NCI-H82 treated with DMSO at 0.1 percent for 48 hours (cell line): ENCODE results near the gene ZNF423.
A peak's percentile ranks its signal among the peaks of the same experiment; 100 is the strongest.

ENCODE experiments used
- DNase-seq: peaks from one replicate; lab custom pipeline; 2025; ENCODE audit not compliant: unreplicated experiment; lab: John Stamatoyannopoulos, UW

The ZNF423 gene

GRCh38 chr16:49590166-49590871 lies 265.6 kb downstream of the ZNF423 start:
- DNase-seq = no peak

DNA sequence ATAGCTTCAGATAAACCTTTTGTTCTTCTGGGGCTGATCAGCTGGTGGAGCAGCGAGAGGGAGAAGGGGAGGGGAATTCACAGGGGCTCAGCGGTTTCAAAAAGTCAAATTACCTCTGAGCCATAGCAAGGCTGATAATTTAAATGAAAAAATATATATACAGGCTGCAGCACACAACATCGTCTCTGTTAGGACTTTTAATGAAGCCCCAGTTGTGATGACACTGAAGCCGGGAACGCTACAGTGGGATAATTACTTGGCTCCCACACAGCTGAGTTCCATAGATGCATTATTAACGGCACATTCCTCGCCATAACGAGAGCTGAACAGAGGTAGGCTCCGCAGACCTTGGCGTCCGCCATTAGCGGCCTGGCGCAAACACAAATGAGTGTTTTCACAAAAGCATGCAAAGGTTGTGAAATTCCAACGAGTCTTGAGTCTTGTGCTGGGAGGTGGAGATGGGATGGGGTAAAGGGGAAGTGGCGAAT lies 266.3 kb downstream of the ZNF423 start:
- DNase-seq = no peak

DNA sequence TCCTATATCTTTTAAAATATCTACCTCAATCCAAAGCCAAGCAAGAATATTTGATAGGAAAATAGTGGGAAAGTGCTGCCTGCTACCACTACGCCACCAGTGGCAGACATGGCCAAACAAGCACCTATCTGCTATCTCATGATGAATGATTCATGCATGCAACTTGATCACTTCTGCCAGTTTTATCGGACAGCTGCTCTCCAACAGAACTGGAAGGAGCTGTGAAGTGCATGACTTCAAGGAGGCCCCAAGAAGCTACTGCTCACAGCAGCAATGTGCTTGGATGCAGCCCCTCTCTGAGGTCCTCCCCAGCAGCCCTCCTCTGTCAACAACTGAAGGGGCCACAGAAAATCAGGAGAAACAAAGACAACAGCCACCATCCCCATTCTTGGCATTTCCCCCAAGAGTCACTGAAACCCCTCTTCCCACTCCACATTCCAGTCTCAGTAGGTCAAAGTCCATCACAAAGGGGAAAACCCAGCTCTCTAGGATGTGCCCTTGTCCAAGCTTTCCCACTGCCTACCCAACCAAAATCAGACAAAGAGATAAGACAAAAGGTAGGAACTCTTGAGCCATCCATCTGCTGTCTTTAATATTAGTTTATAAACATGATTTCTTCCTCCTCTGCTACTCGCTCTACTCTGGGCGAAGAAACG lies 267.1 kb downstream of the ZNF423 start:
- no peak for DNase-seq

DNA sequence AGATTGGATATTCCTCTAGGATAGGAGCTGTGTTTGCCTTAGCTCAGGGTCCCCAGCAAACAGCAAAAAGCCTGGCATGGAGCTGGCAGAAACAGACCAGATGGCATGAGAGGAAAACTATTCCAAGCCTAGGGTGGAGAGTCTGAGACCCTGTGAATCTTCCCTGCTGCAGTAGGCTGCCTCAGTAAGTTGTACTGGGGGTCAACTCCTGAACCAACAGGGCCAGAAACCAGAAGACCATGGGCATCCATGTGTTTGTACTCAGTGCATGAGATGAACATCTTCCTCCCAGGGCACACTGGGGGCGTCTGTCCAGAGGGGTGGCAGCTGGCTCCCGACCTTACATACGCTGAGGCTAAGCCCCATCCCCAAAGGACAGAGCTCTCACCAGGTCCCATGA lies 267.9 kb downstream of the ZNF423 start:
- no peak for DNase-seq

DNA sequence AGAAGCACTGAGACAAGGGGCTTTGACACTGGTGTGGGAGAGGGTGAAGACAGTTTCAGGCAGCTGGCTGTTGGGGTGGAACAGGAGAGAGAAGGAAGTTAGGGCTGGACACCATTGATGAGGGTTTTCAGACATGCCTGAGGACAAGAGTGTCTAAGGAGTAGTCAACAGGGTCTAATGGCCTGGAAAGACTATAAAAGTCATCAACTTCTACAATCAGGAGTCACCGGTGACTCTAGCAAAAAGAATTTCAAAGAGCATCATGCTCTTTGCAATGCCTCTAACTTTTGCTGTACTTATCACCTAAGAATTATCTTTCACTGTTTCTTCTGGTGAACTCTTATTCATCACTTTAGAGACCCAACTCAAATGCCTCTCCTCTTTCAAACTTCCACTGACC lies 268.4 kb downstream of the ZNF423 start:
- DNase-seq = no peak

GRCh38 chr16:49586466-49587450 lies 269.2 kb downstream of the ZNF423 start:
- DNase-seq = no peak

- no peak for DNase-seq
Measured at GRCh38 chr16:49585143-49585832, 270.6 kb downstream of the ZNF423 start.

GRCh38 chr16:49583911-49584310 lies 272.0 kb downstream of the ZNF423 start:
- peak; percentile 16 for DNase-seq

- no peak for DNase-seq
Measured at GRCh38 chr16:49581630-49582298, 274.1 kb downstream of the ZNF423 start.

- no peak for DNase-seq
Measured at GRCh38 chr16:49580751-49581303, 275.1 kb downstream of the ZNF423 start.

GRCh38 chr16:49578435-49579024 lies 277.4 kb downstream of the ZNF423 start:
- no peak for DNase-seq

GRCh38 chr16:49578018-49578417 lies 277.9 kb downstream of the ZNF423 start:
- no peak for DNase-seq

GRCh38 chr16:49576941-49577340 lies 279.0 kb downstream of the ZNF423 start:
- DNase-seq = no peak

GRCh38 chr16:49576173-49576494 lies 279.8 kb downstream of the ZNF423 start:
- DNase-seq = no peak

GRCh38 chr16:49575346-49576172 lies 280.4 kb downstream of the ZNF423 start:
- no peak for DNase-seq

DNA sequence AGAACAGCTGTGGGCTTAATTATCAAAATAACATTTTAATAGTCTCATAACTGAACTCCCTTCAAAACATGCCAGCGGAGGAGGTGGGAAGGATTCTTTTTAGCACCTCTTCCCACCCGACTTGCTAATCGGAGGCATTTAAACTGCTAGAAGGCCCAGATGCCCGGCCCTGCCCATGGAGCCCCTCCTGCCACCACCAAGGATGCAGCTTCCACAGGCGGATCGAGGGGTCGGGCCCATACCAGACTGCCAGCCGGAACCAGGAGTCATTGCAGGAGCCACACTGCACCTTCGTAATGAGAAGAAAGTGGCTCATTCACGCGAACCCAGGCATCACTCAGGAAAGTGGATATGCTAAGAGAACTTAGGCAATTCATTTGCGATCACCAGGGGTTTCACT lies 281.1 kb downstream of the ZNF423 start:
- no peak for DNase-seq

DNA sequence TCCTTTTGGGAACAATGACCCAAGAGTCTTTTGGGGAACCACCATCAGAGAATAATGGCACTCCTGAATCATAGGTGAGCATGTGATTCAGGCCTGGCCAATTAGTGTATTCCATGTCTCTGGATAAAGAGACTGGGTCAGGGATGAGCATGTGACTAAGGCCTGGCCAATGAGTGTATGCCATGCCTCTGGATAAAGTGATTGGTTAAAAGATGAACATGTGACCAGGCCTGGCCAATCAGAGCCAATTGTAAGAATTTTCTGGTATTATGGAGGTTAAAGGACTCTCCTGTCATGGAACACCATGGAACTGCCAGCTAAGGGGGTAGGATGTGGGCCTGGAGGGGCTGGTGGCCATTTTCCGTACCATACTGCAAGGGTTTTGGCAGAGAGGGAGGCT lies 288.0 kb downstream of the ZNF423 start:
- DNase-seq = no peak

DNA sequence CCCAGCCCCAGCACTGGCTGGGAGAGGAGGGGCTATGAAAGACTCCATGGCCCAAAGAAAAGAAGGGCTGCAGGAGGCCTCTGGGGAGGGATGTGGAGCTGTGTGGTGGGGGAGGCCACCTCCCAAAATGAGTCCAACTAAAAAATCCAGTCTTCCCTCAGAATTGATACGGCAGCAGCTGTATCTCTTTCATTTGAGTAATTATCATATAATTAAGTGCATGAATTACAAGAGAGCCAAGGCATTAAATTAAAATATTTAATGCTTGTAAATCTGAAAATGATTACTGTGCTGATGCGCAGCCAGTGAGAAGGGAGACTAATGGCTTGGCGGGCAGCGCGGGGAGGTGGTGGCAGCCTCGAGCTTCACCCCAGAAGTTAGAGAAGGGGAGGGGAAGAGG lies 289.5 kb downstream of the ZNF423 start:
- no peak for DNase-seq
